K562 (cell line): ENCODE data around the gene HES4. TPM values are rescaled to one million over a fixed set of nuclear protein-coding genes. Genes with fewer than 3 reads are reported as not detected.

Source experiments
- CHD1 ChIP-seq: fragments of 200-600 bp; sonication (generic); IDR thresholded peaks from one replicate; pipeline ENCODE4 v1.6.1; 2012; ENCODE audit warnings: mild to moderate bottlenecking, moderate library complexity, low read length, inconsistent platforms
- EZH2 ChIP-seq: IDR thresholded peaks from 2 replicates; pipeline ENCODE4 v1.6.1; 2012; ENCODE audit warnings: low read depth, mild to moderate bottlenecking, inconsistent platforms, low read length, borderline replicate concordance
- FIP1L1 ChIP-seq: fragments of 200-400 bp; formaldehyde crosslinking; IDR thresholded peaks from 2 replicates; pipeline ENCODE4 v1.6.1; 2018; ENCODE audit warnings: mild to moderate bottlenecking, low read depth, low read length; ENCODE audit not compliant: poor library complexity, severe bottlenecking
- FOXP1 ChIP-seq: sonication (generic); formaldehyde crosslinking; IDR thresholded peaks from 2 replicates; pipeline ENCODE4 v1.8.0; 2022; ENCODE audit warnings: mild to moderate bottlenecking, missing genetic modification reagents
- LCOR ChIP-seq: sonication (generic); formaldehyde crosslinking; IDR thresholded peaks from 2 replicates; pipeline ENCODE4 v1.8.0; 2022; ENCODE audit warnings: mild to moderate bottlenecking, missing genetic modification reagents
- POLR3G ChIP-seq: IDR thresholded peaks from 2 replicates; pipeline ENCODE4 v1.6.1; 2011; ENCODE audit not compliant: insufficient read length, insufficient replicate concordance; ENCODE audit errors: extremely low read depth
- SNRNP70 ChIP-seq: fragments of 200-400 bp; formaldehyde crosslinking; optimal IDR thresholded peaks from 2 replicates; pipeline ENCODE3; 2017; ENCODE audit warnings: low read depth, low read length
- ZBTB1 ChIP-seq: sonication (generic); formaldehyde crosslinking; IDR thresholded peaks from 2 replicates; pipeline ENCODE4 v1.8.1; 2023; ENCODE audit warnings: missing genetic modification reagents, low read depth, mild to moderate bottlenecking, borderline replicate concordance
- ZBTB17 ChIP-seq: fragments of 450-650 bp; formaldehyde crosslinking; IDR thresholded peaks from 2 replicates; pipeline ENCODE4 v1.4.0; 2020; ENCODE audit warnings: mild to moderate bottlenecking
- ZNF778 ChIP-seq: fragments of 450-650 bp; formaldehyde crosslinking; IDR thresholded peaks from 2 replicates; pipeline ENCODE4 v1.4.0; 2020; ENCODE audit warnings: mild to moderate bottlenecking, moderate library complexity
- polyA plus RNA-seq, 8 experiments: library from polyadenylated mRNA; depleted of rRNA in 4 of 8; stranded (reverse) in 5 of 8; unstranded in 3 of 8; fragments of >200 nt; fragmentation: Nextera tagmentation in 2 of 8; fragmentation: Illumina TruSeq in 1 of 8; extraction: Ambion mirVana in 2 of 8; extraction: Trizol in 1 of 8; gene quantifications; 2 replicates each; pipeline versions ENCODE4 v1.2.1 to v1.2.3, GENCODE V29; 2011 to 2014; ENCODE audit warnings: inconsistent platforms in 1 of 8, missing spikeins in 1 of 8
- total RNA-seq, 7 experiments: library from RNA; depleted of rRNA in 6 of 7; stranded (reverse); fragments of >200 nt in 6 of 7; fragmentation: Illumina TruSeq in 2 of 7; extraction: Trizol in 2 of 7; gene quantifications; 2 replicates each; pipeline versions ENCODE4 v1.2.1 to v1.2.3, GENCODE V29; 2011 to 2021; ENCODE audit warnings: low replicate concordance in 1 of 7
- TF ChIP-seq, protein P1 (sequence below), 2 experiments: fragments of 450-650 bp in 1 of 2; sonication (generic) in 1 of 2; formaldehyde crosslinking in 1 of 2; IDR thresholded peaks; 2 replicates each; pipeline versions ENCODE4 v1.7.1 to v1.9.0; 2016 to 2022; ENCODE audit warnings: inconsistent platforms in 1 of 2, mild to moderate bottlenecking in 1 of 2, missing genetic modification reagents in 1 of 2
- TF ChIP-seq, protein P2 (sequence below): fragments of 450-650 bp; IDR thresholded peaks from 2 replicates; pipeline ENCODE4 v1.6.1; 2016
- TF ChIP-seq, protein P3 (sequence below): fragments of 250-450 bp; sonication (Bioruptor Pico); IDR thresholded peaks from 2 replicates; pipeline ENCODE4 v1.8.0; 2022; ENCODE audit warnings: moderate library complexity, mild to moderate bottlenecking, inconsistent platforms
- TF ChIP-seq, protein P4 (sequence below): sonication (generic); formaldehyde crosslinking; IDR thresholded peaks from 2 replicates; pipeline ENCODE4 v1.9.0; 2022; ENCODE audit warnings: mild to moderate bottlenecking, missing genetic modification reagents

HES4 gene
- total and polyA plus RNA-seq, 9 of the 15 experiments (the other 6 are each of a cell fraction or from before 2014, with no cell fraction given): 0.21 to 43.7 (median 5.3) TPM; not detected in 2

DNA sequence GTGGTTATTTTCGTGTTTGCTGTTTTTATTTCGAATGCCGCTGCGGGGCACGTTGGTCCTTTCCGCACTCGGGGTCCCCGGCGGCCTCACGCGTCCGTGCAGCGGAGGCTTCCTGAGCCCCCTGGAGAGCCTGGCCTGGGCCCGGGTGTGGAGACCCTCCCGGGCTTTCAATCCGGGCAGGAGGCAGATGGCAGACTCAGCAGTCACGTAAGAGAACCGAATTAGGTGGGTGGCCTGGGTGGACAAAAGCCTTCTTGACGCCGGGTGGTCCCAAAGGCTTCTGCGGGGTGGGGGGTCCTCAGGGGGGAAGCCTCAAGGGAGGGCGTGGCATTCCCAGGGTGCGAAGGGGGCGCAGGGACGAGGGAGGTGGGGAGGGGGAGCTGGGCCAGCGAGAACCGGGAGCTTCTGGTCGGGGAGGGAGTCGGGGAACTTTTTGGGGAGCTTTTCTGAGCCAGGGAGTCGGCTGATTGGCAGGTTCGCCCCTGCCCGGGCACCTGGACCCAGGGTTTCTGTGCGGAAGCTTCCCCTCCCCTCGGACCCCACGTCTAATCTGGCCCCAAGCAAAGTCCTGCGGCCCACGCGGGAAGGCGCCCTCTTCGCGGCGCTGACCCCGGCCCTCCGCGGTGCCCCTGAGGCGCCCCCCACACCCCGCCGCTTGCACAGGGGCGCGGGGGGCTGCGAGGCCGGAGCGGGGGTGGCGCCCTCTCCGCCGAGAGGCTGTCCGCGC is 1.3 kb upstream of the HES4 start (continued):
- TF ChIP-seq, protein P1, sequence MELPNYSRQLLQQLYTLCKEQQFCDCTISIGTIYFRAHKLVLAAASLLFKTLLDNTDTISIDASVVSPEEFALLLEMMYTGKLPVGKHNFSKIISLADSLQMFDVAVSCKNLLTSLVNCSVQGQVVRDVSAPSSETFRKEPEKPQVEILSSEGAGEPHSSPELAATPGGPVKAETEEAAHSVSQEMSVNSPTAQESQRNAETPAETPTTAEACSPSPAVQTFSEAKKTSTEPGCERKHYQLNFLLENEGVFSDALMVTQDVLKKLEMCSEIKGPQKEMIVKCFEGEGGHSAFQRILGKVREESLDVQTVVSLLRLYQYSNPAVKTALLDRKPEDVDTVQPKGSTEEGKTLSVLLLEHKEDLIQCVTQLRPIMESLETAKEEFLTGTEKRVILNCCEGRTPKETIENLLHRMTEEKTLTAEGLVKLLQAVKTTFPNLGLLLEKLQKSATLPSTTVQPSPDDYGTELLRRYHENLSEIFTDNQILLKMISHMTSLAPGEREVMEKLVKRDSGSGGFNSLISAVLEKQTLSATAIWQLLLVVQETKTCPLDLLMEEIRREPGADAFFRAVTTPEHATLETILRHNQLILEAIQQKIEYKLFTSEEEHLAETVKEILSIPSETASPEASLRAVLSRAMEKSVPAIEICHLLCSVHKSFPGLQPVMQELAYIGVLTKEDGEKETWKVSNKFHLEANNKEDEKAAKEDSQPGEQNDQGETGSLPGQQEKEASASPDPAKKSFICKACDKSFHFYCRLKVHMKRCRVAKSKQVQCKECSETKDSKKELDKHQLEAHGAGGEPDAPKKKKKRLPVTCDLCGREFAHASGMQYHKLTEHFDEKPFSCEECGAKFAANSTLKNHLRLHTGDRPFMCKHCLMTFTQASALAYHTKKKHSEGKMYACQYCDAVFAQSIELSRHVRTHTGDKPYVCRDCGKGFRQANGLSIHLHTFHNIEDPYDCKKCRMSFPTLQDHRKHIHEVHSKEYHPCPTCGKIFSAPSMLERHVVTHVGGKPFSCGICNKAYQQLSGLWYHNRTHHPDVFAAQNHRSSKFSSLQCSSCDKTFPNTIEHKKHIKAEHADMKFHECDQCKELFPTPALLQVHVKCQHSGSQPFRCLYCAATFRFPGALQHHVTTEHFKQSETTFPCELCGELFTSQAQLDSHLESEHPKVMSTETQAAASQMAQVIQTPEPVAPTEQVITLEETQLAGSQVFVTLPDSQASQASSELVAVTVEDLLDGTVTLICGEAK (IDR thresholded peaks at IDR 0.05): no peak
- TF ChIP-seq, protein P1 (CRISPR knock-in tag; IDR thresholded peaks at IDR 0.05): no peak
- TF ChIP-seq SNRNP70 (no peak), CHD1 (peak; percentile 3), ZBTB17 (CRISPR knock-in tag) (peak; percentile 65; the same call in 1 of the 2 replicates), EZH2 (no peak), LCOR (peak; percentile 65; the same call in 1 of the 2 replicates), FIP1L1 (no peak), ZBTB1 (CRISPR knock-in tag) (no peak), POLR3G (no peak), FOXP1 (CRISPR knock-in tag) (no peak; the same call in 1 of the 2 replicates), ZNF778 (no peak)
- TF ChIP-seq, protein P2, sequence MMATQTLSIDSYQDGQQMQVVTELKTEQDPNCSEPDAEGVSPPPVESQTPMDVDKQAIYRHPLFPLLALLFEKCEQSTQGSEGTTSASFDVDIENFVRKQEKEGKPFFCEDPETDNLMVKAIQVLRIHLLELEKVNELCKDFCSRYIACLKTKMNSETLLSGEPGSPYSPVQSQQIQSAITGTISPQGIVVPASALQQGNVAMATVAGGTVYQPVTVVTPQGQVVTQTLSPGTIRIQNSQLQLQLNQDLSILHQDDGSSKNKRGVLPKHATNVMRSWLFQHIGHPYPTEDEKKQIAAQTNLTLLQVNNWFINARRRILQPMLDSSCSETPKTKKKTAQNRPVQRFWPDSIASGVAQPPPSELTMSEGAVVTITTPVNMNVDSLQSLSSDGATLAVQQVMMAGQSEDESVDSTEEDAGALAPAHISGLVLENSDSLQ: peak; percentile 57
- TF ChIP-seq, protein P3, sequence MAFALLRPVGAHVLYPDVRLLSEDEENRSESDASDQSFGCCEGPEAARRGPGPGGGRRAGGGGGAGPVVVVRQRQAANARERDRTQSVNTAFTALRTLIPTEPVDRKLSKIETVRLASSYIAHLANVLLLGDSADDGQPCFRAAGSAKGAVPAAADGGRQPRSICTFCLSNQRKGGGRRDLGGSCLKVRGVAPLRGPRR (CRISPR knock-in tag): no peak
- TF ChIP-seq, protein P4, sequence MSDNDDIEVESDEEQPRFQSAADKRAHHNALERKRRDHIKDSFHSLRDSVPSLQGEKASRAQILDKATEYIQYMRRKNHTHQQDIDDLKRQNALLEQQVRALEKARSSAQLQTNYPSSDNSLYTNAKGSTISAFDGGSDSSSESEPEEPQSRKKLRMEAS (CRISPR knock-in tag): peak; percentile 14; the same call in 1 of the 2 replicates
